Panc1 (cell line): ENCODE measurements around the gene ZFX.

ENCODE experiments used
- CTCF ChIP-seq: fragments of 450-650 bp; IDR thresholded peaks from 2 replicates; pipeline ENCODE4 v1.5.1; 2017; ENCODE audit warnings: mild to moderate bottlenecking
- POLR2AphosphoS5 ChIP-seq: IDR thresholded peaks from 2 replicates; pipeline ENCODE4 v1.6.1; 2012; ENCODE audit warnings: mild to moderate bottlenecking, low read depth, low read length, moderate library complexity

- TF ChIP-seq POLR2AphosphoS5: no peak
- no peak for TF ChIP-seq CTCF
Observed at GRCh38 chrX:24228596-24228995, 79.1 kb downstream of the ZFX start.
